H1 (cell line): ENCODE measurements around the gene ZFHX2. TPM values are rescaled to one million over a fixed set of nuclear protein-coding genes. Genes with fewer than 3 reads are reported as not detected.

ENCODE experiments used
- CTCF ChIA-PET: fragments of 300-600 bp; sonication (Branson Sonifier 250); formaldehyde crosslinking; loops from one replicate; lab custom pipeline; 2021; ENCODE audit not compliant: partially characterized antibody; lab: Charles Lee
- POLR2A ChIA-PET: fragments of 300-600 bp; sonication (Branson Sonifier 250); formaldehyde crosslinking; loops from one replicate; lab custom pipeline; 2021; ENCODE audit warnings: inconsistent platforms; ENCODE audit not compliant: partially characterized antibody; lab: Charles Lee
- DNase-seq, 2 experiments: peaks; one replicate each; pipeline versions ENCODE4 v3.0.0 to v3.0.0-alpha.2; 2010 to 2022; ENCODE audit warnings: low spot score in 2 of 2, low read depth in 1 of 2, mixed read lengths in 1 of 2
- FAIRE-seq: peaks from 2 replicates; lab custom pipeline; 2011; peaks lifted over from hg19 to GRCh38; lab: Jason Lieb, UNC
- H2AFZ ChIP-seq: 2 replicates; pipeline ENCODE4 v1.8.1; 2012; ENCODE audit warnings: low read length, inconsistent platforms
- H2AK5ac ChIP-seq: 2 replicates; pipeline ENCODE4 v1.6.1; 2013; ENCODE audit warnings: low read depth, low read length
- H2BK120ac ChIP-seq: replicated peaks from 2 replicates; pipeline ENCODE3; 2013; ENCODE audit warnings: low read depth, low read length, inconsistent platforms
- H2BK12ac ChIP-seq: 2 replicates; pipeline ENCODE4 v1.6.1; 2013; ENCODE audit warnings: low read depth, low read length
- H2BK15ac ChIP-seq: 2 replicates; pipeline ENCODE4 v1.6.1; 2013; ENCODE audit warnings: low read length
- H2BK20ac ChIP-seq: 2 replicates; pipeline ENCODE4 v1.6.1; 2013; ENCODE audit warnings: low read length
- H2BK5ac ChIP-seq: 2 replicates; pipeline ENCODE4 v1.6.1; 2013; ENCODE audit warnings: low read depth, low read length
- H3K14ac ChIP-seq: 2 replicates; pipeline ENCODE4 v1.6.1; 2013; ENCODE audit warnings: inconsistent platforms; ENCODE audit not compliant: insufficient read length
- H3K18ac ChIP-seq: 2 replicates; pipeline ENCODE4 v1.6.1; 2013; ENCODE audit warnings: low read length; ENCODE audit errors: extremely low read depth
- H3K23ac ChIP-seq: 2 replicates; pipeline ENCODE4 v1.6.1; 2013; ENCODE audit warnings: inconsistent platforms; ENCODE audit not compliant: insufficient read length
- H3K23me2 ChIP-seq: 2 replicates; pipeline ENCODE4 v1.6.1; 2013; ENCODE audit warnings: low read depth, low read length
- H3K27ac ChIP-seq: 2 replicates; pipeline ENCODE4 v1.6.1; 2011; ENCODE audit warnings: low read depth, low read length, inconsistent platforms
- H3K27me3 ChIP-seq, 4 experiments: replicated peaks in 1 of 4; 1 replicate in 1 of 4; 2 replicates in 3 of 4; pipeline versions ENCODE4 v1.6.1 to v1.8.1; 2011 to 2013; ENCODE audit warnings: low read length in 3 of 4, mild to moderate bottlenecking in 3 of 4, inconsistent platforms in 2 of 4, mixed read lengths in 2 of 4, moderate library complexity in 1 of 4; ENCODE audit not compliant: control insufficient read depth in 3 of 4, insufficient read depth in 3 of 4; ENCODE audit errors: extremely low read depth in 1 of 4
- H3K36me3 ChIP-seq, 4 experiments: 2 replicates each; pipeline versions ENCODE4 v1.6.1 to v1.8.1; 2011 to 2013; ENCODE audit warnings: mild to moderate bottlenecking in 4 of 4, low read length in 3 of 4, moderate library complexity in 2 of 4, control low read depth in 1 of 4, inconsistent platforms in 1 of 4; ENCODE audit not compliant: insufficient read depth in 4 of 4, control insufficient read depth in 2 of 4
- H3K4ac ChIP-seq: replicated peaks from 2 replicates; pipeline ENCODE3; 2013; ENCODE audit warnings: low read length, low read depth, mixed read lengths, inconsistent platforms; ENCODE audit not compliant: insufficient read length
- H3K4me1 ChIP-seq, 4 experiments: replicated peaks in 1 of 4; 1 replicate in 1 of 4; 2 replicates in 3 of 4; pipeline versions ENCODE4 v1.6.1 to v1.8.1; 2011 to 2013; ENCODE audit warnings: low read length in 3 of 4, inconsistent platforms in 2 of 4, mixed read lengths in 1 of 4; ENCODE audit not compliant: insufficient read depth in 4 of 4, control insufficient read depth in 3 of 4
- H3K4me2 ChIP-seq, 2 experiments: 2 replicates each; pipeline versions ENCODE4 v1.6.1 to v1.8.1; 2011 to 2013; ENCODE audit warnings: low read depth in 2 of 2, low read length in 2 of 2, control low read depth in 1 of 2, inconsistent platforms in 1 of 2, mild to moderate bottlenecking in 1 of 2; ENCODE audit not compliant: insufficient read depth in 1 of 2
- H3K4me3 ChIP-seq, 4 experiments: fragments of 200-600, 300-600 bp in 1 of 4; sonication (generic), shearing (Covaris generic), sonication (Bioruptor Twin) in 1 of 4; 2 replicates each; pipeline versions ENCODE4 v1.5.1 to v1.8.1; 2011 to 2016; ENCODE audit warnings: low read length in 4 of 4, low read depth in 3 of 4, control low read depth in 2 of 4, inconsistent platforms in 2 of 4, mild to moderate bottlenecking in 2 of 4, mixed read lengths in 1 of 4, moderate library complexity in 1 of 4; ENCODE audit not compliant: insufficient read depth in 2 of 4; ENCODE audit errors: extremely low read depth in 1 of 4
- H3K56ac ChIP-seq: replicated peaks from 2 replicates; pipeline ENCODE3; 2013; ENCODE audit warnings: low read depth, mild to moderate bottlenecking, mixed read lengths, low read length, inconsistent platforms; ENCODE audit not compliant: insufficient read length
- H3K79me1 ChIP-seq: 2 replicates; pipeline ENCODE4 v1.6.1; 2013; ENCODE audit warnings: low read depth, low read length, control low read depth
- H3K79me2 ChIP-seq, 2 experiments: 2 replicates each; pipeline versions ENCODE4 v1.6.1 to v1.8.1; 2012 to 2013; ENCODE audit warnings: low read length in 2 of 2, mild to moderate bottlenecking in 2 of 2, inconsistent platforms in 1 of 2; ENCODE audit not compliant: insufficient read depth in 2 of 2, control insufficient read depth in 1 of 2
- H3K9ac ChIP-seq, 4 experiments: replicated peaks in 1 of 4; 1 replicate in 1 of 4; 2 replicates in 3 of 4; pipeline versions ENCODE4 v1.6.1 to v1.8.1; 2011 to 2013; ENCODE audit warnings: low read depth in 3 of 4, low read length in 3 of 4, control low read depth in 2 of 4, mild to moderate bottlenecking in 2 of 4, moderate library complexity in 2 of 4, inconsistent platforms in 1 of 4; ENCODE audit errors: extremely low read depth in 1 of 4
- H3K9me3 ChIP-seq, 2 experiments: 2 replicates each; pipeline versions ENCODE4 v1.6.1 to v1.8.1; 2012 to 2013; ENCODE audit warnings: mild to moderate bottlenecking in 2 of 2, moderate library complexity in 2 of 2, control low read depth in 1 of 2, inconsistent platforms in 1 of 2, low read depth in 1 of 2, low read length in 1 of 2, mixed read lengths in 1 of 2; ENCODE audit not compliant: insufficient read depth in 2 of 2
- H4K20me1 ChIP-seq, 2 experiments: replicated peaks in 1 of 2; 2 replicates each; pipeline versions ENCODE3 to v1.8.1; 2011 to 2013; ENCODE audit warnings: inconsistent platforms in 2 of 2, low read length in 2 of 2, mild to moderate bottlenecking in 1 of 2; ENCODE audit not compliant: insufficient read depth in 2 of 2, control insufficient read depth in 1 of 2
- H4K5ac ChIP-seq: 2 replicates; pipeline ENCODE4 v1.6.1; 2013; ENCODE audit warnings: low read length, low read depth, mixed read lengths, inconsistent platforms; ENCODE audit not compliant: insufficient read length
- H4K8ac ChIP-seq: 2 replicates; pipeline ENCODE4 v1.8.0; 2013; ENCODE audit warnings: mild to moderate bottlenecking, moderate library complexity, low read length, inconsistent platforms; ENCODE audit not compliant: insufficient read depth; ENCODE audit errors: extremely low read depth
- H4K91ac ChIP-seq: replicated peaks from 2 replicates; pipeline ENCODE3; 2013; ENCODE audit warnings: low read length, mixed read lengths, inconsistent platforms; ENCODE audit not compliant: insufficient read length
- ASH2L ChIP-seq: fragments of 200-600, 300-600 bp; sonication (generic); IDR thresholded peaks from one replicate; pipeline ENCODE4 v1.7.1; 2017; ENCODE audit warnings: low read length
- CHD2 ChIP-seq: IDR thresholded peaks from 2 replicates; pipeline ENCODE4 v1.6.1; 2012; ENCODE audit warnings: low read length, improper control_type of control experiment
- GABPA ChIP-seq: IDR thresholded peaks from 2 replicates; pipeline ENCODE4 v1.6.1; 2011; ENCODE audit warnings: mild to moderate bottlenecking, low read length, moderate library complexity, borderline replicate concordance; ENCODE audit not compliant: insufficient read depth
- GTF2F1 ChIP-seq: IDR thresholded peaks from 2 replicates; pipeline ENCODE4 v1.6.1; 2012; ENCODE audit warnings: low read depth, low read length, improper control_type of control experiment, borderline replicate concordance
- JUN ChIP-seq: IDR thresholded peaks from 2 replicates; pipeline ENCODE4 v1.6.1; 2011; ENCODE audit warnings: low read depth, mild to moderate bottlenecking, improper control_type of control experiment, low read length
- KDM4A ChIP-seq: IDR thresholded peaks from one replicate; pipeline ENCODE4 v1.7.1; 2012; ENCODE audit warnings: low read depth, mild to moderate bottlenecking, moderate library complexity, low read length, inconsistent platforms; ENCODE audit not compliant: severe bottlenecking
- NRF1 ChIP-seq: IDR thresholded peaks from 2 replicates; pipeline ENCODE4 v1.6.1; 2011; ENCODE audit warnings: mild to moderate bottlenecking, low read depth, low read length, improper control_type of control experiment
- POLR2A ChIP-seq, 2 experiments: IDR thresholded peaks; 1 replicate in 1 of 2; 2 replicates in 1 of 2; pipeline ENCODE4 v1.6.1; 2011; ENCODE audit warnings: low read depth in 2 of 2, low read length in 2 of 2, mild to moderate bottlenecking in 2 of 2; ENCODE audit errors: control extremely low read depth in 1 of 2
- SIRT6 ChIP-seq: IDR thresholded peaks from one replicate; pipeline ENCODE4 v1.7.1; 2012; ENCODE audit warnings: low read length, inconsistent platforms
- SRF ChIP-seq: IDR thresholded peaks from 2 replicates; pipeline ENCODE4 v1.6.1; 2011; ENCODE audit warnings: mild to moderate bottlenecking, low read depth, low read length, moderate library complexity
- SUZ12 ChIP-seq: fragments of 200-600 bp; sonication (generic); IDR thresholded peaks from 2 replicates; pipeline ENCODE4 v1.6.1; 2012; ENCODE audit warnings: mild to moderate bottlenecking, inconsistent platforms, low read length, moderate library complexity, mixed read lengths
- WGBS, 2 experiments: shearing (Covaris generic) in 1 of 2; methylation state at CpG; one replicate each; pipeline versions ENCODE4 v1.1.6 to v1.1.7; 2013 to 2015; ENCODE audit warnings: low lambda C conversion rate in 2 of 2, mixed read lengths in 2 of 2, inconsistent platforms in 1 of 2, low coverage in 1 of 2, missing lambda C conversion rate in 1 of 2; ENCODE audit not compliant: insufficient replicate concordance in 2 of 2, insufficient coverage in 1 of 2, insufficient read length in 1 of 2; ENCODE audit errors: extremely low coverage in 1 of 2, missing lambda C conversion rate in 1 of 2; 5-methylcytosine and 5-hydroxymethylcytosine counted together
- polyA plus RNA-seq, 7 experiments: library from polyadenylated mRNA; depleted of rRNA in 3 of 7; stranded (reverse) in 5 of 7; unstranded in 2 of 7; fragments of >200 nt in 5 of 7; fragments of 200-250 nt in 2 of 7; gene quantifications; 1 replicate in 5 of 7; 2 replicates in 1 of 7; 4 replicates in 1 of 7; pipeline versions ENCODE4 v1.2.1 to v1.2.3, GENCODE V29; 2011 to 2013; ENCODE audit warnings: missing spikeins in 2 of 7, mixed read lengths in 2 of 7
- total RNA-seq: library from RNA; stranded (reverse); fragmentation: NEBNext Ultra II Directional; extraction: Animal tissue kit (Norgen Biotek cat#: 25700); gene quantifications from 2 replicates; pipeline ENCODE4 v1.2.1, GENCODE V29; 2021

The ZFHX2 gene
- total and polyA plus RNA-seq, 2 of the 8 experiments (the other 6 are each of a cell fraction or from before 2014, with no cell fraction given) = 2.7 to 27.0 TPM

DNA sequence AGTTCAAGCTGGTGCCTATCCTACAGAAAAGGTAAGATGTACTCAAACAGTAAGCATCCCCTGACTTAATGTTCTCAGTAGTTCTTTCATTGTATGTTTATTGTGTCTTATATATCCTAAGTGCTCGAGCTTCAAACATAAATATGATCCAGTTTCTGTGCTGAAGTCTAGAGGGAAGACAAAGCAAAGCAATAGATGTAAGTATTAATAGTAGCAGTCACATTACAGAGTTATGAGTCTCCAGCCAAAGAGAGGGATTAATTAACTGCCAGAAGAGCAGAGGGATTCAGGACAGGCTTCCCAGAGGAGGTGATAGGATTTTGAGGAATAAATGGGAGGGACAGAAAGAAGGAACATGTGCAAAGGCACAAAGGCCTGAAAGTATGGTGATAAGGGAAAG lies 80.6 kb downstream of the ZFHX2 start:
- peaks cover 0 to 3% (median 0%) of the 10 kb centered on the region in 4 experiments; a peak in 1 of 7 replicates for H3K4me1 ChIP-seq
- H3K23me2 ChIP-seq = no peaks in the 10 kb centered on the region
- no peak overlapping the region for H3K9ac ChIP-seq
- no peak overlapping the region; a peak in 1 of 4 replicates for H3K4me2 ChIP-seq
- no peak for DNase-seq
- H3K9me3 ChIP-seq = no peaks in the 10 kb centered on the region
- H2BK120ac ChIP-seq = no peak overlapping the region
- no peak overlapping the region for H3K23ac ChIP-seq
- no peaks in the 10 kb centered on the region for H3K27me3 ChIP-seq
- H2AK5ac ChIP-seq = no peak overlapping the region
- no peaks in the 10 kb centered on the region for H3K79me1 ChIP-seq
- FAIRE-seq = no peak
- 100% methylated on average over 1 of the region's 1 CpG; no CpG with 5 or more reads in 1 of the 2 experiments for WGBS, 2 experiments
- H4K5ac ChIP-seq = no peak overlapping the region
- H4K8ac ChIP-seq = no peak overlapping the region
- H3K79me2 ChIP-seq = peaks cover 0 to 16% of the 10 kb centered on the region in 2 experiments; a peak in 3 of 4 replicates
- no peak for TF ChIP-seq KDM4A
- TF ChIP-seq SUZ12 = no peak
- no peak for TF ChIP-seq POLR2A (IDR thresholded peaks at IDR 0.05; ENCODE audit: control extremely low read depth in 1 of 2, low read depth in 2 of 2, low read length in 2 of 2)
- no peak for TF ChIP-seq JUN
- no peak for TF ChIP-seq CHD2
- no peak for TF ChIP-seq ASH2L
- no peak for TF ChIP-seq SIRT6
- TF ChIP-seq GTF2F1 = no peak
- TF ChIP-seq SRF = no peak
- TF ChIP-seq NRF1 = no peak
- no peak for TF ChIP-seq GABPA
- no peak overlapping the region for H3K56ac ChIP-seq
- no peaks in the 10 kb centered on the region for H4K20me1 ChIP-seq
- ChIA-PET POLR2A (interaction anchor here (0.7 to 22.8 kb wide), 2 partner anchors 81 to 507 kb away, joined by 3 to 944 read pairs; partner anchors contain the start of genes AP1G2, THTPA and ZFHX2), CTCF (interaction anchor here (1.8 to 26.8 kb wide), 2 partner anchors 10 to 70 kb away, joined by 7 to 2092 read pairs; partner anchors contain the start of genes AP1G2, THTPA and ZFHX2)
- H3K4ac ChIP-seq = no peak overlapping the region
- no peak overlapping the region for H3K27ac ChIP-seq
- peaks cover 8 to 34% (median 27%) of the 10 kb centered on the region in 4 experiments for H3K36me3 ChIP-seq
- no peak overlapping the region for H2BK15ac ChIP-seq
- H2BK12ac ChIP-seq = no peak overlapping the region
- H2AFZ ChIP-seq = no peak overlapping the region
- H3K14ac ChIP-seq = no peak overlapping the region
- H2BK20ac ChIP-seq = no peak overlapping the region
- H3K18ac ChIP-seq = no peak overlapping the region
- no peak overlapping the region for H4K91ac ChIP-seq
- H2BK5ac ChIP-seq = no peak overlapping the region
- H3K4me3 ChIP-seq = no peak overlapping the region
